HepG2 (cell line): ENCODE data around the gene ADGRV1. TPM values are rescaled to one million over a fixed set of nuclear protein-coding genes. Genes with fewer than 3 reads are reported as not detected.

Experiments used
- ATAC-seq: fragments of 200-7000 bp; cut with Tn5 transposase; 3 replicates; pipeline ENCODE4 v1.9.1; 2020; ENCODE audit warnings: mild to moderate bottlenecking, moderate library complexity
- BruUV-seq: library from RNA; stranded (reverse); fragments of 400-500 nt; replicated peaks from 2 replicates; lab custom pipeline; 2021; lab: Mats Ljungman, UMichigan
- CTCF ChIA-PET: fragments of 300-600 bp; formaldehyde crosslinking; extraction: SDS; loops from one replicate; lab custom pipeline; 2021; ENCODE audit warnings: low total read pairs, inconsistent platforms, low intra/inter-chr PET ratio; lab: Yijun Ruan, JAX
- POLR2A ChIA-PET: fragments of 350-600 bp; sonication (Branson Sonifier 250); formaldehyde crosslinking; loops from one replicate; lab custom pipeline; 2020; ENCODE audit warnings: antibody characterized with exemption, inconsistent platforms; lab: Yijun Ruan, JAX
- DNase-seq: peaks from one replicate; pipeline ENCODE4 v3.0.0-alpha.2; 2015; ENCODE audit warnings: low spot score
- FAIRE-seq: peaks from 3 replicates; lab custom pipeline; 2011; peaks lifted over from hg19 to GRCh38; lab: Jason Lieb, UNC
- H2AFZ ChIP-seq: one replicate; pipeline ENCODE4 v1.6.1; 2011; ENCODE audit warnings: low read length, inconsistent platforms
- H3K27ac ChIP-seq: fragments of 300-600 bp; 3 replicates; pipeline ENCODE4 v1.8.0; 2011; ENCODE audit warnings: mixed run types, mild to moderate bottlenecking, mixed read lengths, low read length, inconsistent platforms; ENCODE audit not compliant: insufficient read depth; ENCODE audit errors: extremely low read length
- H3K27me3 ChIP-seq, 2 experiments: fragments of 200-600 bp in 1 of 2; 2 replicates in 1 of 2; 3 replicates in 1 of 2; pipeline versions ENCODE4 v1.6.0 to v1.8.0; 2011; ENCODE audit warnings: low read length in 2 of 2, mild to moderate bottlenecking in 2 of 2, moderate library complexity in 2 of 2, inconsistent platforms in 1 of 2; ENCODE audit not compliant: insufficient read depth in 2 of 2, control insufficient read depth in 1 of 2
- H3K36me3 ChIP-seq, 2 experiments: fragments of 200-600 bp in 1 of 2; replicated peaks in 1 of 2; 2 replicates in 1 of 2; 3 replicates in 1 of 2; pipeline versions ENCODE4 v1.5.1 to v1.8.0; 2011; ENCODE audit warnings: low read length in 2 of 2, inconsistent platforms in 1 of 2; ENCODE audit not compliant: insufficient read depth in 2 of 2, control insufficient read depth in 1 of 2
- H3K4me1 ChIP-seq: 2 replicates; pipeline ENCODE4 v1.5.1; 2012; ENCODE audit warnings: low read length, inconsistent platforms; ENCODE audit not compliant: insufficient read depth
- H3K4me2 ChIP-seq: 2 replicates; pipeline ENCODE4 v1.6.0; 2011; ENCODE audit warnings: low read depth, low read length, inconsistent platforms
- H3K4me3 ChIP-seq, 3 experiments: fragments of 200-600 bp in 1 of 3; sonication (generic), shearing (Covaris generic) in 1 of 3; replicated peaks in 1 of 3; 2 replicates each; pipeline ENCODE4 v1.5.1; 2011 to 2016; ENCODE audit warnings: low read length in 3 of 3, inconsistent platforms in 2 of 3, low read depth in 2 of 3, mild to moderate bottlenecking in 2 of 3, control low read depth in 1 of 3, mixed read lengths in 1 of 3; ENCODE audit not compliant: insufficient read depth in 1 of 3
- H3K79me2 ChIP-seq: one replicate; pipeline ENCODE4 v1.6.1; 2011; ENCODE audit warnings: low read length, inconsistent platforms; ENCODE audit not compliant: insufficient read depth
- H3K9ac ChIP-seq: 2 replicates; pipeline ENCODE4 v1.6.0; 2011; ENCODE audit warnings: mild to moderate bottlenecking, low read depth, low read length, inconsistent platforms; ENCODE audit not compliant: insufficient read depth
- H3K9me3 ChIP-seq: 2 replicates; pipeline ENCODE4 v1.5.1; 2012; ENCODE audit warnings: mild to moderate bottlenecking, low read length
- H4K20me1 ChIP-seq: 2 replicates; pipeline ENCODE4 v1.6.0; 2011; ENCODE audit warnings: inconsistent platforms, mild to moderate bottlenecking, low read length, moderate library complexity; ENCODE audit not compliant: insufficient read depth
- ATM ChIP-seq: fragments of 450-650 bp; IDR thresholded peaks from 2 replicates; pipeline ENCODE4 v1.7.1; 2017; ENCODE audit warnings: mild to moderate bottlenecking, borderline replicate concordance
- CEBPB ChIP-seq: IDR thresholded peaks from 2 replicates; pipeline ENCODE4 v1.6.1; 2011; ENCODE audit warnings: low read depth, low read length, improper control_type of control experiment, borderline replicate concordance
- EED ChIP-seq: sonication (generic); formaldehyde crosslinking; IDR thresholded peaks from 2 replicates; pipeline ENCODE4 v1.5.0; 2020; ENCODE audit warnings: mild to moderate bottlenecking, missing genetic modification reagents
- FOXK2 ChIP-seq: fragments of 450-650 bp; IDR thresholded peaks from 2 replicates; pipeline ENCODE4 v1.6.1; 2016
- PITX1 ChIP-seq: sonication (generic); formaldehyde crosslinking; IDR thresholded peaks from 2 replicates; pipeline ENCODE4 v1.5.1; 2020; ENCODE audit warnings: mild to moderate bottlenecking, missing genetic modification reagents
- WGBS: methylation state at CpG from one replicate; pipeline ENCODE4 v1.1.6; 2017; ENCODE audit warnings: low lambda C conversion rate; 5-methylcytosine and 5-hydroxymethylcytosine counted together
- in situ Hi-C: cut with HindIII; loops from 2 replicates; pipeline ENCODE4 v1.10.0; 2017; ENCODE audit warnings: low pct_unique_long_range_greater_than_20kb; ENCODE audit not compliant: extremely low pct_ligation_motif_present
- intact Hi-C: fragments of 100-400 bp; cut with micrococcal nuclease; formaldehyde crosslinking; loops from one replicate; pipeline ENCODE4 v1.10.0; 2022; ENCODE audit not compliant: unreplicated experiment
- polyA plus RNA-seq, 8 experiments: library from polyadenylated mRNA; depleted of rRNA in 3 of 8; stranded (reverse) in 7 of 8; unstranded in 1 of 8; fragments of >200 nt; fragmentation: Illumina TruSeq in 4 of 8; extraction: Trizol in 4 of 8; gene quantifications; 2 replicates each; pipeline versions ENCODE4 v1.2.1 to v1.2.3, GENCODE V29; 2011 to 2016; ENCODE audit warnings: low read depth in 4 of 8, missing spikeins in 1 of 8, mixed read lengths in 1 of 8; ENCODE audit not compliant: insufficient read depth in 1 of 8
- total RNA-seq, 5 experiments: library from RNA; depleted of rRNA; stranded (reverse); fragments of >200 nt; fragmentation: Illumina TruSeq; extraction: Trizol; gene quantifications; 2 replicates each; pipeline ENCODE4 v1.2.3, GENCODE V29; 2016; ENCODE audit warnings: low read depth in 1 of 5

ADGRV1 gene
- total and polyA plus RNA-seq, 2 of the 13 experiments (the other 11 are each of a cell fraction or from before 2014, with no cell fraction given) = 1.7 to 3.9 TPM

DNA sequence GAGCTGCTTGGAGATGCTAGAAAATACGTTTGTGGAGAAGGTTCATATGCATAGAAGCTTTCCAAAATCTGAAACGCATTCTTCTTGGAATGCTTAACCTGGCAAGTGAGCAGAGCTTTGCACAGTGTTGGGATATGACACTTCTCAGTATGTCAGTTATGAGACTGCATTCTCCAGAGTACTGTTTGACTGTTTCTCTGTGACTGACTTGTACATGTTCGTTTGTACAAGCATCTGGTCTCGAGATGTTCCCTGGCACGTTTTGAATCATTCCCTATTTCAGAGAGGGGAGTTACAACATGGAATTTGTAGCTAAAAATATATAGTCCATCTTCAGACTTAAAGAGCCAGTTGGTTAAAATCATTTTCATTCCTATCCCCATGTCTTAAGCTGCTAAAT, 552.1 kb downstream of the ADGRV1 start:
- FAIRE-seq (no peak), DNase-seq (no peak), ATAC-seq (no peak)
- H4K20me1 ChIP-seq = no peaks in the 10 kb centered on the region
- ChIA-PET POLR2A (no interaction called here), CTCF (no interaction called here)
- H3K9me3 ChIP-seq = no peaks in the 10 kb centered on the region
- 1% methylated on average over 5 of the region's 5 CpGs for WGBS
- no peaks in the 10 kb centered on the region for H3K4me1 ChIP-seq
- H3K36me3 ChIP-seq = no peaks in the 10 kb centered on the region
- no peak overlapping the region for H3K9ac ChIP-seq
- H3K27me3 ChIP-seq = no peaks in the 10 kb centered on the region
- no peak for TF ChIP-seq FOXK2
- no peak for TF ChIP-seq ATM
- no peak for TF ChIP-seq EED (CRISPR knock-in tag)
- no peak overlapping the region for H2AFZ ChIP-seq
- BruUV-seq = no TSS peak
- no peak overlapping the region for H3K4me3 ChIP-seq
- H3K27ac ChIP-seq = no peak overlapping the region
- H3K79me2 ChIP-seq = no peaks in the 10 kb centered on the region
- in situ Hi-C loops (no loop called here), intact Hi-C loops (no loop called here)
- H3K4me2 ChIP-seq = no peak overlapping the region

DNA sequence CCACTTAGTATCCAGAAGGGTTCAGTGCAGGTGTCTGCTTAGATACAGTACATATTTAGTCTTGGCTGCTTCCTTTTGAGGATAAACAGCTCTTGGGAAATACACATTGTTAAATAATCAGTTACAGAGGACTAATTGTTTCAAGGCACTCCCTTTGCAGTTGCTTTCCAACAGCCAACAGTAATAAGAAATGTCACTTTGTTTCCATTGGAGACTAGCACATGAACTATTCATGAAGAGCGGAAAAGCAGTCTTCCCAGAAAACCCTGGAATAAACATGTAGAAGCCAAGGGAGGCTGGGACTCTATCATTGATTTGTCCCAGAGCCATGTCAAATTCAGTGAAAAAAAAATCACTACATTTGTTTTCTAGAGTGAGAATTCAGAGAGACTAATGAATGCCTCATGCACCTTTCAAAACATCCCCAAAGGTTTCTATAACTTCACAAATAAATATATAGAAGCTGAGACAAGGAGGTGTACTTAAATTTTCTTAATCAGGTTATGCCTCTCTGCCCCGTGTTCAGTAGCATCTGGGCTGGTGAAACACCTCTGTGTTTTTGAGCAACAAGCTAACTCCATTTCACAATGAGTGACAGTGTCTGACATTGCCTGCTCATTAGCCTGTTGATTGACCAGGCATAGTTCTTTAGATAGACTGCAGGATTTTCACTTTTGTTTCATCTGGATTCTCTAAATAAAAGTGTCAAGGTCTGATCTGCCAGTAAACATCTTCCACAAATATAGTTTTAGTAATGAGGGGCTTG, 553.1 kb downstream of the ADGRV1 start:
- DNase-seq = no peak
- FAIRE-seq = no peak
- H3K79me2 ChIP-seq = no peaks in the 10 kb centered on the region
- H3K9me3 ChIP-seq = no peaks in the 10 kb centered on the region
- no peaks in the 10 kb centered on the region for H3K36me3 ChIP-seq
- H3K4me2 ChIP-seq = no peak overlapping the region
- no peaks in the 10 kb centered on the region for H3K27me3 ChIP-seq
- no peak overlapping the region for H3K4me3 ChIP-seq
- no peak overlapping the region for H3K9ac ChIP-seq
- no peaks in the 10 kb centered on the region for H4K20me1 ChIP-seq
- no peaks in the 10 kb centered on the region for H3K4me1 ChIP-seq
- intact Hi-C loops = no loop called here
- POLR2A ChIA-PET = no interaction called here
- BruUV-seq = no TSS peak
- H3K27ac ChIP-seq = no peak overlapping the region
- in situ Hi-C loops = no loop called here
- no peak for ATAC-seq
- CTCF ChIA-PET = no interaction called here
- TF ChIP-seq PITX1 (CRISPR knock-in tag) = no peak
- TF ChIP-seq CEBPB = peak; percentile 53; the same call in 1 of the 2 replicates
- H2AFZ ChIP-seq = no peak overlapping the region
- WGBS = 58% methylated on average over 2 of the region's 2 CpGs
